ENCODE measurements around the gene MMP24. TPM values are rescaled to one million over a fixed set of nuclear protein-coding genes. Genes with fewer than 3 reads are reported as not detected.
"Not testable (repeated sequence)": the region's sequence is repeated elsewhere in the genome, so short reads cannot be mapped to it uniquely, and the experiment has no call there.

MMP24 gene
- total and polyA plus RNA-seq, 2 experiments from 2014 or later = 0.69 to 1.2 TPM

DNA sequence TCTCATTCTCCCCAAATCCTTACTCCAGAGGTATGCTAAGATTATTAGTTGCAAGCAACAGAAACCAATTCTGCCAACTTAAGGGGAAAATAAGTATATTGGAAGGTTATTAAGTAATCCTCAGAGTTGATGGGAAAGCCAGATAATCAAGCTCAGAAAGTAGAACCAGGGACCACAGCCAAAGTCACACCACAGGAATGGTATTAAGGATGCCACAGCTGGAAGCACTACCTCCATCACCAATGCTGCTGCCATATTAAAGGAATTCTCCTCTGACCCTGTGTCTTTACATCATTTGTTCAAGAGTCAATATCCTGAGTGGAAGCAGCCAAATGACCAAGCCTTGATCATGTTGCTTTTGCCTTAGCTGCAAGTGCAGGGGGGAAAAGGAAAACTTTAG lies 44.8 kb upstream of the MMP24 start:
- Histone ChIP-seq H2AFZ (no peak overlapping the region), H3K79me2 (no peaks in the 10 kb centered on the region), H3K9me2 (replicated peaks; ENCODE audit: insufficient read depth) (no peaks in the 10 kb centered on the region), H3K27ac (no peak overlapping the region), H3K4me1 (ENCODE audit: insufficient read depth) (no peaks in the 10 kb centered on the region), H3K4me3 (no peak overlapping the region), H3K4me2 (no peak overlapping the region), H3K27me3 (no peaks in the 10 kb centered on the region), H3K36me3 (replicated peaks; ENCODE audit: insufficient read depth, low read depth) (no peaks in the 10 kb centered on the region), H4K20me1 (ENCODE audit: insufficient read depth, poor library complexity, severe bottlenecking) (no peaks in the 10 kb centered on the region), H3K9me3 (ENCODE audit: low read depth) (peaks cover 4% of the 10 kb centered on the region)
- DNase-seq (ENCODE audit: low spot score) = no peak
- no peak for TF ChIP-seq EZH2phosphoT487 (IDR thresholded peaks at IDR 0.05; ENCODE audit: low read depth, severe bottlenecking, unreplicated experiment)
- TF ChIP-seq, protein P1, sequence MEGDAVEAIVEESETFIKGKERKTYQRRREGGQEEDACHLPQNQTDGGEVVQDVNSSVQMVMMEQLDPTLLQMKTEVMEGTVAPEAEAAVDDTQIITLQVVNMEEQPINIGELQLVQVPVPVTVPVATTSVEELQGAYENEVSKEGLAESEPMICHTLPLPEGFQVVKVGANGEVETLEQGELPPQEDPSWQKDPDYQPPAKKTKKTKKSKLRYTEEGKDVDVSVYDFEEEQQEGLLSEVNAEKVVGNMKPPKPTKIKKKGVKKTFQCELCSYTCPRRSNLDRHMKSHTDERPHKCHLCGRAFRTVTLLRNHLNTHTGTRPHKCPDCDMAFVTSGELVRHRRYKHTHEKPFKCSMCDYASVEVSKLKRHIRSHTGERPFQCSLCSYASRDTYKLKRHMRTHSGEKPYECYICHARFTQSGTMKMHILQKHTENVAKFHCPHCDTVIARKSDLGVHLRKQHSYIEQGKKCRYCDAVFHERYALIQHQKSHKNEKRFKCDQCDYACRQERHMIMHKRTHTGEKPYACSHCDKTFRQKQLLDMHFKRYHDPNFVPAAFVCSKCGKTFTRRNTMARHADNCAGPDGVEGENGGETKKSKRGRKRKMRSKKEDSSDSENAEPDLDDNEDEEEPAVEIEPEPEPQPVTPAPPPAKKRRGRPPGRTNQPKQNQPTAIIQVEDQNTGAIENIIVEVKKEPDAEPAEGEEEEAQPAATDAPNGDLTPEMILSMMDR (IDR thresholded peaks at IDR 0.05; ENCODE audit: poor library complexity) = no peak
- TF ChIP-seq EZH2 (IDR thresholded peaks at IDR 0.05; ENCODE audit: borderline replicate concordance) = no peak

- H3K9me2 ChIP-seq (replicated peaks; ENCODE audit: insufficient read depth); H3K79me2 ChIP-seq; H2AFZ ChIP-seq; DNase-seq (ENCODE audit: low spot score); H4K20me1 ChIP-seq (ENCODE audit: insufficient read depth, poor library complexity, severe bottlenecking); H3K27ac ChIP-seq; H3K4me2 ChIP-seq; H3K4me3 ChIP-seq; H3K9me3 ChIP-seq (ENCODE audit: low read depth); H3K4me1 ChIP-seq (ENCODE audit: insufficient read depth); H3K36me3 ChIP-seq (replicated peaks; ENCODE audit: insufficient read depth, low read depth); H3K27me3 ChIP-seq: not testable (repeated sequence)
- 91% methylated on average over 10 of the region's 10 CpGs for WGBS (ENCODE audit: low lambda C conversion rate, missing lambda C conversion rate)
Measured at GRCh38 chr20:35186691-35187289, 39.7 kb upstream of the MMP24 start.

DNA sequence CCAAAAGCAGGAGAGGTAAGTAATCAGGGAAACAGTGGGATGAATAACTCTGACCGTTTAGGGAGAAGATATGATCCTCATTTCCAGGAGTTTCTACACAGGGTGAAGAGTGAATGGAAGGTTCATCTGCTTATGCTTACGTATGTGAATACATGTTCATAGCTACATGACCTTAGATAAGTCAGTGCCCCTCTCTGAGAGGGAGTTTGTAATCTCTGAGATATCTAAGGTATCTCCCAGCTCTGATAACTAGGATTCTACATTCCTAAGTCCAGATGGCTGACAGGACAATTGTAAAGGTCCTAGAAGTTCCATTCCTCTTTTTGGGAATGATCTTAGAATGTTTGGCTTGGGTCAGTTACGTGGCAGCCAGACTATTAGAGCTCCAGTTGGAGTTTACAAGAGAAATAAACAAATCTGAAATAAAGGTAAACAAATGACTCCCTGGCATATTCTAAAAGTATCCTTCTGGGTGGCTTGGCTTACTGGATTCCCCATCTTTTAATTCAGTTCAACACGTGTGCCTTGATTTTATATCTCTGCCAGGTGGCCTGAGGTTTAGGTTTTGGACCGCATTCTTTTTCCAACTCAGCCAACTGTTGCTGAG lies 38.8 kb upstream of the MMP24 start:
- Histone ChIP-seq H3K4me3 (no peak overlapping the region), H2AFZ (no peak overlapping the region), H4K20me1 (ENCODE audit: insufficient read depth, poor library complexity, severe bottlenecking) (no peaks in the 10 kb centered on the region), H3K79me2 (no peaks in the 10 kb centered on the region), H3K4me2 (no peak overlapping the region), H3K4me1 (ENCODE audit: insufficient read depth) (peaks cover 7% of the 10 kb centered on the region), H3K27ac (no peak overlapping the region), H3K9me3 (ENCODE audit: low read depth) (peaks cover 4% of the 10 kb centered on the region), H3K9me2 (replicated peaks; ENCODE audit: insufficient read depth) (no peaks in the 10 kb centered on the region), H3K36me3 (replicated peaks; ENCODE audit: insufficient read depth, low read depth) (no peaks in the 10 kb centered on the region), H3K27me3 (no peaks in the 10 kb centered on the region)
- 64% methylated on average over 5 of the region's 5 CpGs for WGBS (ENCODE audit: low lambda C conversion rate, missing lambda C conversion rate)
- no peak for TF ChIP-seq EZH2phosphoT487 (IDR thresholded peaks at IDR 0.05; ENCODE audit: low read depth, severe bottlenecking, unreplicated experiment)
- TF ChIP-seq, protein P1 (IDR thresholded peaks at IDR 0.05; ENCODE audit: poor library complexity) = no peak
- no peak for TF ChIP-seq EZH2 (IDR thresholded peaks at IDR 0.05; ENCODE audit: borderline replicate concordance)
- DNase-seq (ENCODE audit: low spot score) = no peak

GRCh38 chr20:35189223-35189622 lies 37.3 kb upstream of the MMP24 start:
- H3K9me3 ChIP-seq (ENCODE audit: low read depth); H3K27me3 ChIP-seq; H4K20me1 ChIP-seq (ENCODE audit: insufficient read depth, poor library complexity, severe bottlenecking); H3K27ac ChIP-seq; H3K4me3 ChIP-seq; H2AFZ ChIP-seq; H3K4me2 ChIP-seq; H3K9me2 ChIP-seq (replicated peaks; ENCODE audit: insufficient read depth); H3K79me2 ChIP-seq; DNase-seq (ENCODE audit: low spot score); H3K36me3 ChIP-seq (replicated peaks; ENCODE audit: insufficient read depth, low read depth): not testable (repeated sequence)
- 54% methylated on average over 8 of the region's 8 CpGs for WGBS (ENCODE audit: low lambda C conversion rate, missing lambda C conversion rate)
- peaks cover 18% of the 10 kb centered on the region for H3K4me1 ChIP-seq (ENCODE audit: insufficient read depth)
